Panc1 (cell line): ENCODE data around the gene BHLHE23.

ENCODE experiments used
- POLR2AphosphoS5 ChIP-seq: IDR thresholded peaks from 2 replicates; pipeline ENCODE4 v1.6.1; 2012; ENCODE audit warnings: mild to moderate bottlenecking, low read depth, low read length, moderate library complexity
- TF ChIP-seq, protein P1 (sequence below): fragments of 450-650 bp; IDR thresholded peaks from 2 replicates; pipeline ENCODE4 v1.5.1; 2017; ENCODE audit warnings: mild to moderate bottlenecking

GRCh38 chr20:63015662-63016361 lies 9.0 kb upstream of the BHLHE23 start:
- TF ChIP-seq POLR2AphosphoS5: no peak
- TF ChIP-seq, protein P1, sequence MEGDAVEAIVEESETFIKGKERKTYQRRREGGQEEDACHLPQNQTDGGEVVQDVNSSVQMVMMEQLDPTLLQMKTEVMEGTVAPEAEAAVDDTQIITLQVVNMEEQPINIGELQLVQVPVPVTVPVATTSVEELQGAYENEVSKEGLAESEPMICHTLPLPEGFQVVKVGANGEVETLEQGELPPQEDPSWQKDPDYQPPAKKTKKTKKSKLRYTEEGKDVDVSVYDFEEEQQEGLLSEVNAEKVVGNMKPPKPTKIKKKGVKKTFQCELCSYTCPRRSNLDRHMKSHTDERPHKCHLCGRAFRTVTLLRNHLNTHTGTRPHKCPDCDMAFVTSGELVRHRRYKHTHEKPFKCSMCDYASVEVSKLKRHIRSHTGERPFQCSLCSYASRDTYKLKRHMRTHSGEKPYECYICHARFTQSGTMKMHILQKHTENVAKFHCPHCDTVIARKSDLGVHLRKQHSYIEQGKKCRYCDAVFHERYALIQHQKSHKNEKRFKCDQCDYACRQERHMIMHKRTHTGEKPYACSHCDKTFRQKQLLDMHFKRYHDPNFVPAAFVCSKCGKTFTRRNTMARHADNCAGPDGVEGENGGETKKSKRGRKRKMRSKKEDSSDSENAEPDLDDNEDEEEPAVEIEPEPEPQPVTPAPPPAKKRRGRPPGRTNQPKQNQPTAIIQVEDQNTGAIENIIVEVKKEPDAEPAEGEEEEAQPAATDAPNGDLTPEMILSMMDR: no peak
